ENCODE results near the gene PTPRG. TPM values are rescaled to one million over a fixed set of nuclear protein-coding genes. Genes with fewer than 3 reads are reported as not detected.

Gene PTPRG
- total RNA-seq, 2 experiments from 2014 or later: 0.10 TPM; not detected in 1

DNA sequence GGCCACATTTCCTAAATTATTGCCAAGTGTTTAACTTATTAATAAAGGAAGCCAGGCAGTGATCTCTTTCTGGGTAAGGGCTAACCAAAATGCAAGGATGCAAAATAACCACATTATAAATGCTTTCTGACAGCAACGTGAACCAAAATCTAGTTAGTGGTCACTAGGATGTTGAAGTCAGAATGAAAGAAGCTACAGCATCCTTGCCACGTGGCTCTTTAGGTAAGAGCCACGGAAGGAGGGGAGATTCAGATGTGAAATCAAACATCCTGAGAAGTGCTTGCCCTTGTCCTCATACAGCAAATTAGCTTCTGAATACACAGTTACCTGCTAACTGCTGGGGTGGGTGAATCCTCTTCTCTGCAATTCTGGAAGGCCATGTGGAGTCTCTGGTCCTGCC lies 565.7 kb downstream of the PTPRG start:
- POLR2A ChIA-PET: no interaction called here
- intact Hi-C loops (cut with micrococcal nuclease): no loop called here

GRCh38 chr3:62128051-62128450 lies 566.7 kb downstream of the PTPRG start:
- Mint-ChIP-seq H3K27ac (no peak overlapping the region), H3K36me3 (no peaks in the 10 kb centered on the region), H3K9me3 (peaks cover 2% of the 10 kb centered on the region), H3K4me3 (no peak overlapping the region), H3K27me3 (no peaks in the 10 kb centered on the region), H3K4me1 (ENCODE audit: low read depth) (no peaks in the 10 kb centered on the region)
- no peak for DNase-seq
- CTCF ChIA-PET: no interaction called here
- POLR2A ChIA-PET: no interaction called here
- intact Hi-C loops (cut with micrococcal nuclease): no loop called here

More for the DNA sequence above, 565.7 kb downstream of the PTPRG start:
- CTCF ChIA-PET: no interaction called here
- Mint-ChIP-seq H3K4me1 (ENCODE audit: low read depth) (no peaks in the 10 kb centered on the region), H3K36me3 (no peaks in the 10 kb centered on the region), H3K27me3 (no peaks in the 10 kb centered on the region), H3K4me3 (no peak overlapping the region), H3K9me3 (peaks cover 3% of the 10 kb centered on the region), H3K27ac (no peak overlapping the region)
- no peak for DNase-seq

DNA sequence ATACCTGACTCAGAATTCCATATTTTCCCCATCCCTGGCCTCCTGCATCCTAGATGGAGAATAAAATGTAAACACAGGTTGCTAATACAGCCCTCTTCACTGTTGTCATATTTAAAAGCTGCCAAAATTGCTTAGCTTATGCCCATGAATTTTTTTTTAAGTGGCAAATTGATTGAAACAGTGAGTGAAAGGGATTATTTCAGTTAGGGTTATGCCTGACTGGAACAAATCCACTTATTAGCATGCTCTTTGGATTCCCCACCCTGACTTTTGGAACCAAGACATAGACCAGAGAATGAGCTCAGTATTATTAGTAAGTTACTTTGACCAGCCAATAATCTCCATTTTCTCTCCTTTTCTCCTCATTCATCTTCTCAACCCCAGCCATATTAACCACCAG lies 567.3 kb downstream of the PTPRG start:
- Mint-ChIP-seq H3K9me3 (no peaks in the 10 kb centered on the region), H3K27me3 (peaks cover 2% of the 10 kb centered on the region), H3K4me3 (no peak overlapping the region), H3K27ac (no peak overlapping the region), H3K36me3 (no peaks in the 10 kb centered on the region), H3K4me1 (ENCODE audit: low read depth) (no peaks in the 10 kb centered on the region)
- ChIA-PET POLR2A (no interaction called here), CTCF (no interaction called here)
- intact Hi-C loops (cut with micrococcal nuclease): no loop called here
- DNase-seq: no peak

GRCh38 chr3:62131050-62131449 lies 569.7 kb downstream of the PTPRG start:
- CTCF ChIA-PET: no interaction called here
- peaks cover 2% of the 10 kb centered on the region for H3K27me3 Mint-ChIP-seq

DNA sequence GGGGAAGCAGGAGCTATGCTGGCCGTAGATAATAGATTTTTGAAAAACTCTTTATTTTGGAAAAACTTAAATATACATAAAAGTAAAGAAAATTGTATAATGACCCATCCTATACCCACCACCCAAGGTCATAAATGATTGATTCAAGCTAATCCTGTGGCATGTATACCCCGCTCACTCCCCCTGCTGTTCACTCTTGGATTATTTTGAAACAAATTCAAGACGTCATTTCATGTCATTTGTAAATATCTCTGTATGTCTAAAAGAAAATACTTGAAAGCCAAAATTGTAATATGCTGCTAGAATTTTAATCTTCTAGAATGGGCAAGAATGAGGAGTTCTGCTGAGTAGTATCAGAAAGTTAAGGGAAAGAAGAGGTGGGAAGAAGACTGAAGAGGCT lies 570.2 kb downstream of the PTPRG start:
- Mint-ChIP-seq H3K27ac (no peak overlapping the region), H3K9me3 (no peaks in the 10 kb centered on the region), H3K4me1 (ENCODE audit: low read depth) (no peaks in the 10 kb centered on the region), H3K4me3 (no peak overlapping the region), H3K36me3 (no peaks in the 10 kb centered on the region), H3K27me3 (peaks cover 2% of the 10 kb centered on the region)
- no peak for DNase-seq
- ChIA-PET POLR2A (interaction anchor here (0.5 kb wide), 1 partner anchor 157 kb away, joined by 13 read pairs; no protein-coding TSS in a partner anchor), CTCF (no interaction called here)
- intact Hi-C loops (cut with micrococcal nuclease): no loop called here

More at GRCh38 chr3:62131050-62131449, 569.7 kb downstream of the PTPRG start:
- Mint-ChIP-seq H3K4me3 (no peak overlapping the region), H3K27ac (no peak overlapping the region), H3K9me3 (no peaks in the 10 kb centered on the region), H3K36me3 (no peaks in the 10 kb centered on the region), H3K4me1 (ENCODE audit: low read depth) (no peaks in the 10 kb centered on the region)
- intact Hi-C loops (cut with micrococcal nuclease): no loop called here
- DNase-seq: no peak
- POLR2A ChIA-PET: interaction anchor here (0.5 kb wide), 1 partner anchor 158 kb away, joined by 13 read pairs; no protein-coding TSS in a partner anchor

DNA sequence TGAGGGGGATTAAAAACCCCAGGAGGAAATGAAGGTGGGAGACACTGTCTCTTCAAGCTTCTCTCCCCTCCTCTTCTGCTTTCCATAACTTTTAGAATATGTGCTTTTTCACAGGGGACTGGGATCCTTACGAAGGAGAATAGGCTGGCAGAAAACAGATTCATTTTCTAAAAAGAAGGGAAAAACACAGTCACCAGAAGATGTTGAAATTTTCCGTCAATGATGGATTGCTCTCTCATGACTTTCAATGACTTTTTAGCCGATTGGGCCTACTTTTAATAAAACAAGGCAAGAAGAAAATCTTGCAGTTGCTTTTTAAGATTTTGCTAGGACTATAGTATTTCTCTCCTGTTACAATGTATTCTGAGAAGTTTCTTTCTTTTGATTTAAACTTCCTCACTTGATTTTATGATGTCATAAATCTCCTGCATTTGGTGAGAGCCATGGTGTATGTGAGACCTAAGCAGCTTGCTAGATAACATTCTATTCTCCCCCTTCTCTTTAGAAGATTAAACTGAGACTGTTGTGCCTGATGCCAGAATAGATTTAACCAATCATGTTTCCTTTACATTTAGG lies 570.7 kb downstream of the PTPRG start:
- DNase-seq: no peak
- ChIA-PET POLR2A (no interaction called here), CTCF (no interaction called here)
- Mint-ChIP-seq H3K9me3 (no peaks in the 10 kb centered on the region), H3K4me3 (no peak overlapping the region), H3K27me3 (peaks cover 2% of the 10 kb centered on the region), H3K4me1 (ENCODE audit: low read depth) (no peaks in the 10 kb centered on the region), H3K27ac (no peak overlapping the region), H3K36me3 (no peaks in the 10 kb centered on the region)
- intact Hi-C loops (cut with micrococcal nuclease): no loop called here

- Mint-ChIP-seq H3K9me3 (no peaks in the 10 kb centered on the region), H3K27ac (no peak overlapping the region), H3K27me3 (peaks cover 2% of the 10 kb centered on the region), H3K4me3 (no peak overlapping the region), H3K36me3 (no peaks in the 10 kb centered on the region), H3K4me1 (ENCODE audit: low read depth) (no peaks in the 10 kb centered on the region)
- ChIA-PET POLR2A (no interaction called here), CTCF (no interaction called here)
- intact Hi-C loops (cut with micrococcal nuclease): no loop called here
- DNase-seq: no peak
These were observed 571.6 kb downstream of the PTPRG start for GRCh38 chr3:62133015-62133414.

DNA sequence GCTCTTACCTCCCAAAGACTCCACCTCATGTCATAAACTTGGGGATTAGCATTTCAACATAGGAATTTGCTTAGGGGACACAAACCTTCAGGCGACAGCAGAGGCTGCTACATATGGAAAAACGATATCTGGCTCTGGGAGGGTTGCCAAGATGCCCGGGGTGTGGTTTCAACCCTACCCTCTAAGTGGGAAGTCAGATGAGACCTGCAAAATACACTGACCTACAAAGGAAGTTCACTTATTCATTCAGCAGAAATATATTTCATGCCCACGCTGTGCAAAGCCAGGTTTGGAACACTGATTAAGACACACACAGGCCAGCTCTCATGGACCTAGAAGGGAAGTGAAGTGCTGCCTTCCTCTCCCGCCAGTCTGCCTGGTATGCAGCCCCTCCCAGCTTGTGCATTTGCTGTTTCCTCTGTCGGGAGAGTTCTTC lies 572.7 kb downstream of the PTPRG start:
- H3K4me3 Mint-ChIP-seq: no peak overlapping the region
- intact Hi-C loops (cut with micrococcal nuclease): no loop called here
- POLR2A ChIA-PET: interaction anchor here (0.7 kb wide), 1 partner anchor 1396 kb away, joined by 3 read pairs; no protein-coding TSS in a partner anchor

GRCh38 chr3:62135741-62136140 lies 574.4 kb downstream of the PTPRG start:
- peaks cover 8% of the 10 kb centered on the region for H3K27me3 Mint-ChIP-seq
- H3K4me1 Mint-ChIP-seq (ENCODE audit: low read depth): no peaks in the 10 kb centered on the region
- ChIA-PET CTCF (no interaction called here), POLR2A (no interaction called here)
- no peak for DNase-seq
- H3K9me3 Mint-ChIP-seq: no peaks in the 10 kb centered on the region
- H3K36me3 Mint-ChIP-seq: no peaks in the 10 kb centered on the region
- no peak overlapping the region for H3K27ac Mint-ChIP-seq
- no peak overlapping the region for H3K4me3 Mint-ChIP-seq
- intact Hi-C loops (cut with micrococcal nuclease): no loop called here

More for the DNA sequence above, 572.7 kb downstream of the PTPRG start:
- H3K36me3 Mint-ChIP-seq: no peaks in the 10 kb centered on the region
- no peaks in the 10 kb centered on the region for H3K4me1 Mint-ChIP-seq (ENCODE audit: low read depth)
- no peak for DNase-seq
- CTCF ChIA-PET: no interaction called here
- H3K27ac Mint-ChIP-seq: no peak overlapping the region
- peaks cover 2% of the 10 kb centered on the region for H3K27me3 Mint-ChIP-seq
- no peaks in the 10 kb centered on the region for H3K9me3 Mint-ChIP-seq

- DNase-seq: no peak
- ChIA-PET POLR2A (no interaction called here), CTCF (no interaction called here)
- no peak overlapping the region for H3K4me3 Mint-ChIP-seq
- H3K4me1 Mint-ChIP-seq (ENCODE audit: low read depth): no peaks in the 10 kb centered on the region
- no peak overlapping the region for H3K27ac Mint-ChIP-seq
- intact Hi-C loops (cut with micrococcal nuclease): no loop called here
- H3K36me3 Mint-ChIP-seq: no peaks in the 10 kb centered on the region
- H3K9me3 Mint-ChIP-seq: no peaks in the 10 kb centered on the region
- peaks cover 6% of the 10 kb centered on the region for H3K27me3 Mint-ChIP-seq
These were observed 578.6 kb downstream of the PTPRG start for GRCh38 chr3:62139957-62140356.

- ChIA-PET CTCF (no interaction called here), POLR2A (no interaction called here)
- intact Hi-C loops (cut with micrococcal nuclease): no loop called here
- H3K4me1 Mint-ChIP-seq (ENCODE audit: low read depth): no peaks in the 10 kb centered on the region
- no peak overlapping the region for H3K4me3 Mint-ChIP-seq
- H3K27me3 Mint-ChIP-seq: peaks cover 6% of the 10 kb centered on the region
- no peaks in the 10 kb centered on the region for H3K36me3 Mint-ChIP-seq
- no peak for DNase-seq
- no peaks in the 10 kb centered on the region for H3K9me3 Mint-ChIP-seq
- no peak overlapping the region for H3K27ac Mint-ChIP-seq
These were observed 581.1 kb downstream of the PTPRG start for GRCh38 chr3:62142331-62143085.

DNA sequence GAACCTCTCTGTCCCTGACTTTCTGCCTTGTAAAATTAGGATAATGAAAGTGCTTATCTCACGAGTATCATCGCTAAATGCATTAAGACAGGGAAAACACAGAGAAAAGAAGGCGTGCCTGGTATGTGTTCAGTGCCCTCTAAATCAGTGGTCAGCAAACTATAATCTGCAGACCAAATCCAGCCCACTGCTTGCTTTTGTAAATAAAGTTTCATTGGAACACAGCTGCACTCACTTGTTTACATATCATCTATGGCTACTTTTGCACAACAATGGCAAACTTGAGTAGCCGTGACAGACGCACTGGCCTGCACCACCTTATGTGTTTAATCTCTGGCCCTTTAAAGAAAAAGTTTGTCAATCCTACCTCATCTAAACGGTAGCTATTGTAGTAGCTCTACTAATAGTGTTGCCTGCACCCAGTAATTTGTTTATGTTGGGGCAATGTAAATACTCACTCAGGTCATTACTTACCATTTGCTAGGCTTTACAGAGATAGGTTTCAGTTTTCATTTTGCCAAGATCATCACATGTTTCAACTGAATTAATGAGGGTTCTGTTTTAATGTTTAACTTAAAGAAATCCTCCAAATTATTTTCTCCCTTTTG lies 582.6 kb downstream of the PTPRG start:
- no peaks in the 10 kb centered on the region for H3K4me1 Mint-ChIP-seq (ENCODE audit: low read depth)
- H3K36me3 Mint-ChIP-seq: no peaks in the 10 kb centered on the region
- no peak overlapping the region for H3K4me3 Mint-ChIP-seq
- no peaks in the 10 kb centered on the region for H3K9me3 Mint-ChIP-seq
- ChIA-PET POLR2A (no interaction called here), CTCF (no interaction called here)
- no peak overlapping the region for H3K27ac Mint-ChIP-seq
- intact Hi-C loops (cut with micrococcal nuclease): no loop called here
- DNase-seq: no peak
- peaks cover 6% of the 10 kb centered on the region for H3K27me3 Mint-ChIP-seq

- no peaks in the 10 kb centered on the region for H3K4me1 Mint-ChIP-seq (ENCODE audit: low read depth)
- intact Hi-C loops (cut with micrococcal nuclease): no loop called here
- H3K4me3 Mint-ChIP-seq: no peak overlapping the region
- DNase-seq: no peak
- H3K9me3 Mint-ChIP-seq: no peaks in the 10 kb centered on the region
- ChIA-PET POLR2A (no interaction called here), CTCF (no interaction called here)
- no peak overlapping the region for H3K27ac Mint-ChIP-seq
- peaks cover 6% of the 10 kb centered on the region for H3K27me3 Mint-ChIP-seq
- no peaks in the 10 kb centered on the region for H3K36me3 Mint-ChIP-seq
These were observed 583.1 kb downstream of the PTPRG start for GRCh38 chr3:62144482-62144881.

All from activated CD4-positive, alpha-beta memory T cell treated with anti-CD3 and anti-CD28 coated beads for 36 hours (primary cell).